PC-9 (cell line): ENCODE results near the gene RAB36. TPM values are rescaled to one million over a fixed set of nuclear protein-coding genes. Genes with fewer than 3 reads are reported as not detected.
A peak's percentile ranks its signal among the peaks of the same experiment; 100 is the strongest.

Experiments used
- BruUV-seq: library from RNA; stranded (reverse); fragments of 400-500 nt; replicated peaks from 2 replicates; lab custom pipeline; 2021; lab: Mats Ljungman, UMichigan
- CTCF ChIA-PET: fragments of 300-600 bp; sonication (Branson Sonifier 250); formaldehyde crosslinking; loops from one replicate; lab custom pipeline; 2022; ENCODE audit warnings: antibody characterized with exemption; lab: Charles Lee
- POLR2A ChIA-PET: fragments of 300-600 bp; sonication (Branson Sonifier 250); formaldehyde crosslinking; loops from one replicate; lab custom pipeline; 2022; ENCODE audit warnings: antibody characterized with exemption; ENCODE audit not compliant: unreplicated experiment; lab: Charles Lee
- DNase-seq, 2 experiments: peaks; one replicate each; pipeline versions ENCODE4 v3.0.0 to v3.0.0-alpha.2; 2015 to 2022; ENCODE audit warnings: mixed read lengths in 1 of 2
- H2AFZ ChIP-seq: fragments of 200-600 bp; sonication (generic); 2 replicates; pipeline ENCODE4 v1.8.1; 2017; ENCODE audit warnings: antibody characterized with exemption
- H3F3A ChIP-seq: fragments of 200-600 bp; sonication (generic); 2 replicates; pipeline ENCODE4 v1.8.1; 2017; ENCODE audit warnings: antibody characterized with exemption, mild to moderate bottlenecking, low read depth; ENCODE audit not compliant: insufficient read depth
- H3K27ac ChIP-seq: fragments of 200-600 bp; sonication (generic); 2 replicates; pipeline ENCODE4 v1.6.1; 2016; ENCODE audit warnings: mixed run types
- H3K27me3 ChIP-seq: fragments of 200-600 bp; sonication (generic); 2 replicates; pipeline ENCODE4 v1.6.1; 2016; ENCODE audit warnings: low read depth, mixed run types; ENCODE audit not compliant: insufficient read depth
- H3K36me3 ChIP-seq: fragments of 200-600 bp; sonication (generic); 2 replicates; pipeline ENCODE4 v1.6.1; 2016; ENCODE audit warnings: low read depth, mixed run types
- H3K4me1 ChIP-seq: fragments of 200-600 bp; sonication (generic); replicated peaks from 2 replicates; pipeline ENCODE4 v1.6.1; 2016; ENCODE audit warnings: mixed run types; ENCODE audit not compliant: insufficient read depth
- H3K4me2 ChIP-seq: fragments of 200-600 bp; sonication (generic); 2 replicates; pipeline ENCODE4 v1.6.1; 2017; ENCODE audit warnings: mixed run types
- H3K4me3 ChIP-seq: fragments of 200-600 bp; sonication (generic); 2 replicates; pipeline ENCODE4 v1.6.1; 2016; ENCODE audit warnings: mixed run types
- H3K79me2 ChIP-seq: fragments of 200-600 bp; sonication (generic); 2 replicates; pipeline ENCODE4 v1.6.1; 2017; ENCODE audit warnings: low read depth, mixed run types
- H3K9me2 ChIP-seq: fragments of 200-600 bp; sonication (generic); 2 replicates; pipeline ENCODE4 v1.8.1; 2017; ENCODE audit warnings: mild to moderate bottlenecking; ENCODE audit not compliant: insufficient read depth
- H3K9me3 ChIP-seq: fragments of 200-600 bp; sonication (generic); 2 replicates; pipeline ENCODE4 v1.8.1; 2016; ENCODE audit warnings: low read depth; ENCODE audit not compliant: insufficient read depth
- H4K20me1 ChIP-seq: fragments of 200-600 bp; sonication (generic); 2 replicates; pipeline ENCODE4 v1.8.1; 2017; ENCODE audit not compliant: insufficient read depth
- EZH2 ChIP-seq: fragments of 200-600 bp; sonication (generic); IDR thresholded peaks from 2 replicates; pipeline ENCODE4 v1.8.0; 2017; ENCODE audit warnings: antibody characterized with exemption, low read depth
- intact Hi-C: fragments of 100-400 bp; cut with micrococcal nuclease; formaldehyde crosslinking; loops from one replicate; pipeline ENCODE4 v1.10.0; 2022; ENCODE audit not compliant: unreplicated experiment
- total RNA-seq: library from RNA; stranded (reverse); gene quantifications from 2 replicates; pipeline ENCODE4 v1.2.3, GENCODE V29; 2021
- TF ChIP-seq, protein P1 (sequence below): fragments of 200-600 bp; sonication (generic); conservative IDR thresholded peaks from 2 replicates; pipeline ENCODE4 v1.6.1; 2017; ENCODE audit warnings: mixed run types, antibody characterized with exemption, mild to moderate bottlenecking, moderate library complexity

Gene RAB36
- total RNA-seq, 1 experiment from 2014 or later = 6.8 TPM

DNA sequence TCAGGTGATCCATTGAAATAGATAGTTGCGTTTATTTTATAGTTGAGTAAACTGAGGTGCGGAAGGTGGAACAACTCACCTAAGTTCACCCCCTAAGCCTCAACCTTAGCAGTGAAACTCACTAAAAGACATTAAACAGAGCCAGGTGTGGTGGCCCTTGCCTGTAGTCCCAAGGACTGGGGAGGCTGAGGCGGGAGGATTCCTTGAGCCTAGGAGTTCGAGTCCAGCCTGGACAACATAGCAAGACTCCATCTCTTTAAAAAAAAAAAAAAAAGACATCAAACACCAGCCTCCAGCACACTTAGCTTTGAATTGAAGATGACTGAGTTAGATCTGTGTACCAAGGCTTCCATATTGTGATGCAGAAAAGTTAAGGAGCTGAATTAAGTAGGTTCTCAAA, 845 bp upstream of the RAB36 start:
- peaks cover 17% of the 10 kb centered on the region; the same call in 1 of the 2 replicates for H3F3A ChIP-seq
- H2AFZ ChIP-seq = no peak overlapping the region
- H3K79me2 ChIP-seq = no peaks in the 10 kb centered on the region
- no peaks in the 10 kb centered on the region for H4K20me1 ChIP-seq
- intact Hi-C loops = no loop called here
- H3K27ac ChIP-seq = no peak overlapping the region
- ChIA-PET POLR2A (interaction anchor here (0.6 kb wide), 1 partner anchor 82 kb away, joined by 3 read pairs; no protein-coding TSS in a partner anchor), CTCF (interaction anchor here (0.6 to 1.4 kb wide), 4 partner anchors 13 to 1443 kb away, joined by 4 to 10 read pairs (median 7); no protein-coding TSS in a partner anchor)
- H3K27me3 ChIP-seq = no peaks in the 10 kb centered on the region
- TF ChIP-seq EZH2 = no peak
- TF ChIP-seq, protein P1, sequence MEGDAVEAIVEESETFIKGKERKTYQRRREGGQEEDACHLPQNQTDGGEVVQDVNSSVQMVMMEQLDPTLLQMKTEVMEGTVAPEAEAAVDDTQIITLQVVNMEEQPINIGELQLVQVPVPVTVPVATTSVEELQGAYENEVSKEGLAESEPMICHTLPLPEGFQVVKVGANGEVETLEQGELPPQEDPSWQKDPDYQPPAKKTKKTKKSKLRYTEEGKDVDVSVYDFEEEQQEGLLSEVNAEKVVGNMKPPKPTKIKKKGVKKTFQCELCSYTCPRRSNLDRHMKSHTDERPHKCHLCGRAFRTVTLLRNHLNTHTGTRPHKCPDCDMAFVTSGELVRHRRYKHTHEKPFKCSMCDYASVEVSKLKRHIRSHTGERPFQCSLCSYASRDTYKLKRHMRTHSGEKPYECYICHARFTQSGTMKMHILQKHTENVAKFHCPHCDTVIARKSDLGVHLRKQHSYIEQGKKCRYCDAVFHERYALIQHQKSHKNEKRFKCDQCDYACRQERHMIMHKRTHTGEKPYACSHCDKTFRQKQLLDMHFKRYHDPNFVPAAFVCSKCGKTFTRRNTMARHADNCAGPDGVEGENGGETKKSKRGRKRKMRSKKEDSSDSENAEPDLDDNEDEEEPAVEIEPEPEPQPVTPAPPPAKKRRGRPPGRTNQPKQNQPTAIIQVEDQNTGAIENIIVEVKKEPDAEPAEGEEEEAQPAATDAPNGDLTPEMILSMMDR = no peak
- peak overlapping the region; percentile 56 for H3K4me2 ChIP-seq
- DNase-seq = no peak
- H3K9me3 ChIP-seq = no peaks in the 10 kb centered on the region
- BruUV-seq = no TSS peak
- H3K36me3 ChIP-seq = no peaks in the 10 kb centered on the region
- H3K4me3 ChIP-seq = peak overlapping the region; percentile 20; the same call in 1 of the 2 replicates
- no peaks in the 10 kb centered on the region for H3K9me2 ChIP-seq
- H3K4me1 ChIP-seq = peaks cover 22% of the 10 kb centered on the region

DNA sequence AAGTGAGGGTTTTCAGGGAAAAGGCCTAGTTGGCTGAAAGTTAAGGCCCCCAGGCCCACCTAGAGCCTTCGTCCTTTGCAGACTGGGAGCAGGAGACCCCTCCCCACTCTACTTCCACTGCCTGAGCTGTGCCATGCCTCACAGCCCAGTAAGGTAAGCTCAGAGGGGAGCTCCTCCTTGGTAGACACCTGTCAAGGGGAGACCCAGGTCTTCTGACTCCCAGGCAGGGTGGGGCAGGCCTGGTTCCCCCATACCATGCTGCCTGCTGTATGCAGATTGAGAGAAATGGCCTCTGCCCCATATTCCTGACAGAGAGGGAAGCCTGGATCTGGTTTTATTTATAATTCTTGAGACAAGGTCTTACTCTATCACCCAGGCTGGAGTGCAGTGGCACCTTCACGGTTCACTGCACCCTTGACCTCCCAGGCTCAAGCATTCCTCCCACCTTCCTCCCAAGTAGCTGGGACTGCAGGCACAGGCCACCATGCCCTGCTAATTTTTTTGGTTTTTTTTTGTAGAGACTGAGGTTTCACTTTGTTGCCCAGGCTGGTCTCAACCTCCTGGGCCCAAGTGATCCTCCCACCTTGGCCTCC, 697 bp downstream of the RAB36 start:
- intact Hi-C loops = no loop called here
- CTCF ChIA-PET = interaction anchor here (0.8 to 1.4 kb wide), 2 partner anchors 136 to 748 kb away, joined by 4 to 7 read pairs; partner anchors contain the start of gene MIF
- no TSS peak for BruUV-seq

DNA sequence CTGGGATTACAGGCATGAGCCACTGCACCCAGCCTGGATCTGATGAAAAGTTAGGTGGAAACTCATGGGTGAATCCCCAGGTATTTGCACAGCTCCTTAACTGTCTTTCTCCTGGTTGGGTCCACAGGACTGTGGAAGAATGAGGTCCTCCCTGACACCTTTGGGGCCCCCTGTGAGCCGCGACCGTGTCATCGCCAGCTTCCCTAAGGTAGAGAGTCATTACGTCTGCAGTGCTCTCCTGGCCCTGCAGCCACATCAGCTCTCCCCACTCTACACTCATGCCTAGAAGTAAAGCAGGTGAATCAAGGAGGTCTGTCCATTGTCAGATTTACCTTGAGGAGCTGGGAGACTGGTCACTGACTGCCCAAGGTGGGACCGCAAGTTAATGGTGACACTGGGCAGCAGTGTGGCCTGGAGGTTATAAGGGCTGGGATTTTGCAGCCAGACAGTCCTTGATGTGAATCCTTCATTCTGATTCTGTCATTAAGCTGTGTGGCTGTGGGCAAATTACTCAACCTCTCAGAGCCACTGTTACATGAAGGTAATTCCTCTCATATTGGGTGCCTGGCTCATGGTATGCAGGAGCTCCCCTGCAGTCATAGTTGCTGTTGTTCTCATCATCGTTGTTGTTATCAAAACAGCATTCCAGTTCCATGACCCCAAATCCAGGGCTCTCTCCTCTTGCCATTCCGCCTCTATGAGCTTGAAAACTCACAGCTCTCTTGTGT, 1.4 kb downstream of the RAB36 start:
- ChIA-PET POLR2A (interaction anchor here (0.6 kb wide), 1 partner anchor 96 kb away, joined by 4 read pairs; no protein-coding TSS in a partner anchor), CTCF (interaction anchor here (0.8 kb wide), 1 partner anchor 748 kb away, joined by 4 read pairs; the partner anchor contains the start of gene MIF)
- Histone ChIP-seq H3K4me2 (no peak overlapping the region), H2AFZ (no peak overlapping the region), H4K20me1 (no peaks in the 10 kb centered on the region), H3K9me2 (no peaks in the 10 kb centered on the region), H3K4me1 (peaks cover 24% of the 10 kb centered on the region), H3K27me3 (no peaks in the 10 kb centered on the region), H3K79me2 (no peaks in the 10 kb centered on the region), H3K9me3 (no peaks in the 10 kb centered on the region), H3K36me3 (no peaks in the 10 kb centered on the region), H3K27ac (no peak overlapping the region), H3F3A (peaks cover 17% of the 10 kb centered on the region; the same call in 1 of the 2 replicates), H3K4me3 (no peak overlapping the region)
- BruUV-seq = no TSS peak
- intact Hi-C loops = no loop called here
- no peak for DNase-seq
- TF ChIP-seq, protein P1 = no peak
- no peak for TF ChIP-seq EZH2

More for the DNA sequence above, 697 bp downstream of the RAB36 start:
- POLR2A ChIA-PET = interaction anchor here (0.6 kb wide), 2 partner anchors 97 to 444 kb away, joined by 4 read pairs; no protein-coding TSS in a partner anchor
- Histone ChIP-seq H3F3A (peaks cover 17% of the 10 kb centered on the region; the same call in 1 of the 2 replicates), H3K27me3 (no peaks in the 10 kb centered on the region), H4K20me1 (no peaks in the 10 kb centered on the region), H3K27ac (no peak overlapping the region), H3K4me1 (peaks cover 22% of the 10 kb centered on the region), H2AFZ (peak overlapping the region; percentile 37; the same call in 1 of the 2 replicates), H3K9me3 (no peaks in the 10 kb centered on the region), H3K9me2 (no peaks in the 10 kb centered on the region), H3K4me3 (peak overlapping the region; percentile 48; the same call in 1 of the 2 replicates), H3K36me3 (no peaks in the 10 kb centered on the region), H3K4me2 (peak overlapping the region; percentile 62), H3K79me2 (no peaks in the 10 kb centered on the region)
- DNase-seq = no peak
- TF ChIP-seq, protein P1 = no peak
- no peak for TF ChIP-seq EZH2
